HCT116 (cell line): ENCODE results near the gene CSRP1. TPM values are rescaled to one million over a fixed set of nuclear protein-coding genes. Genes with fewer than 3 reads are reported as not detected.

ENCODE experiments used
- ATAC-seq: fragments of 200-7000 bp; cut with Tn5 transposase; 2 replicates; pipeline ENCODE4 v1.9.1; 2020; ENCODE audit warnings: mild to moderate bottlenecking, moderate library complexity
- BruUV-seq: library from RNA; stranded (reverse); fragments of 400-500 nt; replicated peaks from 2 replicates; lab custom pipeline; 2021; lab: Mats Ljungman, UMichigan
- CTCF ChIA-PET: fragments of 300-600 bp; sonication (Branson Sonifier 250); formaldehyde crosslinking; loops from one replicate; lab custom pipeline; 2021; ENCODE audit warnings: antibody characterized with exemption; lab: Charles Lee
- POLR2A ChIA-PET: fragments of 300-600, 350-600 bp; sonication (Branson Sonifier 250); formaldehyde crosslinking; loops from one replicate; lab custom pipeline; 2021; ENCODE audit warnings: antibody characterized with exemption; lab: Charles Lee
- RAD21 ChIA-PET, 2 experiments: fragments of 300-600 bp; sonication (Branson Sonifier 250); formaldehyde crosslinking; loops; one replicate each; lab custom pipeline; 2023; ENCODE audit warnings: low total read pairs in 2 of 2; ENCODE audit not compliant: uncharacterized antibody in 2 of 2, unreplicated experiment in 2 of 2, low non-redundant PET in 1 of 2; lab: Charles Lee
- DNase-seq: peaks from one replicate; pipeline ENCODE4 v3.0.0-alpha.2; 2010; ENCODE audit warnings: low read depth, low spot score
- H2AFZ ChIP-seq: fragments of 200-600 bp; shearing (Covaris generic), sonication (generic); 2 replicates; pipeline ENCODE4 v1.6.1; 2017; ENCODE audit warnings: low read depth, mixed run types, mixed read lengths, antibody characterized with exemption, low read length; ENCODE audit not compliant: poor library complexity, severe bottlenecking
- H3K27ac ChIP-seq: 2 replicates; pipeline ENCODE4 v1.5.1; 2012; ENCODE audit warnings: low read depth, low read length
- H3K27me3 ChIP-seq: fragments of 200-600 bp; sonication (generic); 2 replicates; pipeline ENCODE4 v1.6.1; 2016; ENCODE audit warnings: mixed run types, low read length, mixed read lengths; ENCODE audit not compliant: insufficient read depth
- H3K36me3 ChIP-seq, 2 experiments: fragments of 200-500 bp in 1 of 2; fragments of 200-600 bp in 1 of 2; sonication (Bioruptor generic) in 1 of 2; sonication (generic) in 1 of 2; 2 replicates each; pipeline versions ENCODE4 v1.5.1 to v1.6.1; 2014 to 2016; ENCODE audit warnings: low read length in 2 of 2, inconsistent platforms in 1 of 2, mixed read lengths in 1 of 2, mixed run types in 1 of 2; ENCODE audit not compliant: insufficient read depth in 2 of 2, control insufficient read depth in 1 of 2
- H3K4me1 ChIP-seq, 2 experiments: fragments of 200-600 bp in 1 of 2; sonication (generic) in 1 of 2; 2 replicates each; pipeline versions ENCODE4 v1.5.1 to v1.6.1; 2012 to 2017; ENCODE audit warnings: low read length in 2 of 2, inconsistent platforms in 1 of 2, mild to moderate bottlenecking in 1 of 2, mixed read lengths in 1 of 2, mixed run types in 1 of 2, moderate library complexity in 1 of 2; ENCODE audit not compliant: insufficient read depth in 2 of 2, control insufficient read depth in 1 of 2
- H3K4me2 ChIP-seq: fragments of 200-600 bp; sonication (generic); 2 replicates; pipeline ENCODE4 v1.6.1; 2017; ENCODE audit warnings: mixed run types, low read length, mixed read lengths
- H3K4me3 ChIP-seq, 2 experiments: fragments of 200-600 bp in 1 of 2; sonication (generic) in 1 of 2; replicated peaks in 1 of 2; 2 replicates each; pipeline ENCODE4 v1.5.1; 2011 to 2016; ENCODE audit warnings: low read length in 2 of 2, control low read depth in 1 of 2, low read depth in 1 of 2, mild to moderate bottlenecking in 1 of 2, mixed read lengths in 1 of 2, mixed run types in 1 of 2
- H3K79me2 ChIP-seq: fragments of 200-600 bp; sonication (generic); 2 replicates; pipeline ENCODE4 v1.6.1; 2017; ENCODE audit warnings: mild to moderate bottlenecking, mixed run types, low read length, moderate library complexity, mixed read lengths; ENCODE audit not compliant: insufficient read depth
- H3K9ac ChIP-seq: fragments of 200-600 bp; sonication (generic); 2 replicates; pipeline ENCODE4 v1.6.1; 2016; ENCODE audit warnings: low read length, mixed read lengths
- H3K9me2 ChIP-seq: fragments of 200-600 bp; sonication (generic), shearing (Covaris generic); 2 replicates; pipeline ENCODE4 v1.6.1; 2017; ENCODE audit warnings: mixed run types, mild to moderate bottlenecking, moderate library complexity; ENCODE audit not compliant: insufficient read depth
- H3K9me3 ChIP-seq, 2 experiments: fragments of 200-500 bp in 1 of 2; fragments of 200-600 bp in 1 of 2; sonication (Bioruptor generic) in 1 of 2; sonication (generic) in 1 of 2; 2 replicates each; pipeline ENCODE4 v1.6.1; 2014 to 2017; ENCODE audit warnings: low read length in 2 of 2, mixed read lengths in 2 of 2, inconsistent platforms in 1 of 2, low read depth in 1 of 2, mild to moderate bottlenecking in 1 of 2, mixed run types in 1 of 2, moderate library complexity in 1 of 2; ENCODE audit not compliant: control insufficient read depth in 1 of 2, insufficient read depth in 1 of 2
- H4K20me1 ChIP-seq: fragments of 200-600 bp; sonication (generic), shearing (Covaris generic); 2 replicates; pipeline ENCODE4 v1.6.1; 2017; ENCODE audit warnings: mixed run types, mild to moderate bottlenecking, moderate library complexity; ENCODE audit not compliant: insufficient read depth
- CBX3 ChIP-seq: IDR thresholded peaks from 2 replicates; pipeline ENCODE4 v1.6.1; 2012; ENCODE audit warnings: low read depth
- CEBPB ChIP-seq: IDR thresholded peaks from 2 replicates; pipeline ENCODE4 v1.6.1; 2012; ENCODE audit warnings: low read depth
- EGR1 ChIP-seq: IDR thresholded peaks from 2 replicates; pipeline ENCODE4 v1.6.1; 2012; ENCODE audit warnings: low read depth
- EZH2 ChIP-seq: fragments of 200-600 bp; sonication (generic); IDR thresholded peaks from 2 replicates; pipeline ENCODE4 v1.6.1; 2017; ENCODE audit warnings: antibody characterized with exemption, mixed run types
- FOSL1 ChIP-seq: IDR thresholded peaks from 2 replicates; pipeline ENCODE4 v1.6.1; 2012; ENCODE audit warnings: low read depth
- MAX ChIP-seq: IDR thresholded peaks from 2 replicates; pipeline ENCODE4 v1.6.1; 2012
- POLR2A ChIP-seq: IDR thresholded peaks from 2 replicates; pipeline ENCODE4 v1.7.0; 2011; ENCODE audit warnings: borderline replicate concordance; ENCODE audit not compliant: insufficient read depth, insufficient read length; ENCODE audit errors: extremely low read depth
- POLR2AphosphoS5 ChIP-seq: IDR thresholded peaks from 2 replicates; pipeline ENCODE4 v1.6.1; 2011; ENCODE audit warnings: mild to moderate bottlenecking, low read depth, low read length, moderate library complexity
- REST ChIP-seq: IDR thresholded peaks from 2 replicates; pipeline ENCODE4 v1.6.1; 2012; ENCODE audit warnings: low read depth
- SP1 ChIP-seq: IDR thresholded peaks from 2 replicates; pipeline ENCODE4 v1.6.1; 2012; ENCODE audit warnings: low read depth
- SRF ChIP-seq: IDR thresholded peaks from 2 replicates; pipeline ENCODE4 v1.6.1; 2012; ENCODE audit warnings: low read depth
- ZFX ChIP-seq: fragments of 450-650 bp; IDR thresholded peaks from 2 replicates; pipeline ENCODE4 v1.6.1; 2017
- ZNF274 ChIP-seq: fragments of 200-500 bp; sonication (Bioruptor generic); IDR thresholded peaks from 2 replicates; pipeline ENCODE4 v1.6.1; 2014; ENCODE audit warnings: mild to moderate bottlenecking, low read depth, low read length, inconsistent platforms
- intact Hi-C: fragments of 100-400 bp; cut with micrococcal nuclease; formaldehyde crosslinking; loops from 2 replicates; pipeline ENCODE4 v1.10.0; 2022
- total RNA-seq: library from RNA; stranded (reverse); gene quantifications from one replicate; pipeline ENCODE4 v1.2.1, GENCODE V29; 2021; ENCODE audit not compliant: unreplicated experiment

CSRP1 gene
- total RNA-seq, 1 experiment from 2014 or later: 51.7 TPM

- CTCF ChIA-PET: interaction anchor here (1.2 to 3.5 kb wide), 2 partner anchors 23 to 303 kb away, joined by 3 to 12 read pairs; no protein-coding TSS in a partner anchor
- H3K9ac ChIP-seq: peak overlapping the region; percentile 4; the same call in 1 of the 2 replicates
- H3K4me2 ChIP-seq: peak overlapping the region; percentile 66
- no peaks in the 10 kb centered on the region for H3K79me2 ChIP-seq
- H2AFZ ChIP-seq: no peak overlapping the region
- POLR2A ChIA-PET: interaction anchor here (0.7 kb wide), 1 partner anchor 11 kb away, joined by 3 read pairs; no protein-coding TSS in a partner anchor
- no peaks in the 10 kb centered on the region for H3K27me3 ChIP-seq
- H3K9me2 ChIP-seq: no peaks in the 10 kb centered on the region
- H3K9me3 ChIP-seq: no peaks in the 10 kb centered on the region
- RAD21 ChIA-PET: no interaction called here
- intact Hi-C loops: loop anchor here (2.0 kb wide), 1 partner anchor 17 kb away; the partner anchor contains the start of gene CSRP1
- H4K20me1 ChIP-seq: no peaks in the 10 kb centered on the region
- peak; percentile 6; the same call in 1 of the 2 replicates for ATAC-seq
- no peaks in the 10 kb centered on the region for H3K36me3 ChIP-seq
- H3K4me3 ChIP-seq: 0 out of 4 replicates have a peak overlapping the region, but pooled peaks of 1 of the 2 experiments have one; percentile 7
- no TSS peak for BruUV-seq
- TF ChIP-seq ZFX: no peak
- no peak for TF ChIP-seq POLR2A
- TF ChIP-seq CEBPB: no peak
- TF ChIP-seq MAX: peak; percentile 7; the same call in 1 of the 2 replicates
- no peak for DNase-seq
- peak overlapping the region; percentile 25; the same call in 1 of the 2 replicates for H3K27ac ChIP-seq
- peaks cover 13 to 20% of the 10 kb centered on the region in 2 experiments; a peak in 3 of 4 replicates for H3K4me1 ChIP-seq
Observed at GRCh38 chr1:201489643-201490261, 17.2 kb downstream of the CSRP1 start.

GRCh38 chr1:201488830-201489589 lies 17.9 kb downstream of the CSRP1 start:
- peak overlapping the region; percentile 66 for H3K4me2 ChIP-seq
- TF ChIP-seq EGR1: no peak
- TF ChIP-seq FOSL1: peak; percentile 81
- TF ChIP-seq POLR2A: no peak
- peak; percentile 92 for TF ChIP-seq SP1
- TF ChIP-seq ZNF274: no peak
- TF ChIP-seq EZH2: no peak
- TF ChIP-seq POLR2AphosphoS5: peak; percentile 41; the same call in 1 of the 2 replicates
- TF ChIP-seq CBX3: peak; percentile 92; the same call in 1 of the 2 replicates
- no peak for TF ChIP-seq SRF
- no peak for TF ChIP-seq REST

More at GRCh38 chr1:201488830-201489589, 17.9 kb downstream of the CSRP1 start:
- Histone ChIP-seq H3K9me3 (no peaks in the 10 kb centered on the region), H3K4me3 (0 out of 4 replicates have a peak overlapping the region, but pooled peaks of 1 of the 2 experiments have one; percentile 7), H3K9me2 (no peaks in the 10 kb centered on the region), H3K9ac (peak overlapping the region; percentile 4; the same call in 1 of the 2 replicates), H3K36me3 (no peaks in the 10 kb centered on the region), H2AFZ (no peak overlapping the region), H3K27ac (peak overlapping the region; percentile 25; the same call in 1 of the 2 replicates), H3K4me1 (peaks cover 13 to 20% of the 10 kb centered on the region in 2 experiments; a peak in 3 of 4 replicates), H3K79me2 (no peaks in the 10 kb centered on the region), H4K20me1 (no peaks in the 10 kb centered on the region), H3K27me3 (no peaks in the 10 kb centered on the region)
- intact Hi-C loops: loop anchor here (2.0 kb wide), 1 partner anchor 18 kb away; the partner anchor contains the start of gene CSRP1
- peak; percentile 68 for DNase-seq
- ChIA-PET POLR2A (interaction anchor here (0.7 kb wide), 1 partner anchor 12 kb away, joined by 3 read pairs; no protein-coding TSS in a partner anchor), CTCF (interaction anchor here (1.2 to 3.5 kb wide), 2 partner anchors 24 to 304 kb away, joined by 3 to 12 read pairs; no protein-coding TSS in a partner anchor), RAD21 (no interaction called here)
- no TSS peak for BruUV-seq
- peak; percentile 87 for ATAC-seq
